ENCODE measurements around the gene PIK3CD. TPM values are rescaled to one million over a fixed set of nuclear protein-coding genes. Genes with fewer than 3 reads are reported as not detected.

Gene PIK3CD
- total RNA-seq, 1 donor = 3.0 TPM

DNA sequence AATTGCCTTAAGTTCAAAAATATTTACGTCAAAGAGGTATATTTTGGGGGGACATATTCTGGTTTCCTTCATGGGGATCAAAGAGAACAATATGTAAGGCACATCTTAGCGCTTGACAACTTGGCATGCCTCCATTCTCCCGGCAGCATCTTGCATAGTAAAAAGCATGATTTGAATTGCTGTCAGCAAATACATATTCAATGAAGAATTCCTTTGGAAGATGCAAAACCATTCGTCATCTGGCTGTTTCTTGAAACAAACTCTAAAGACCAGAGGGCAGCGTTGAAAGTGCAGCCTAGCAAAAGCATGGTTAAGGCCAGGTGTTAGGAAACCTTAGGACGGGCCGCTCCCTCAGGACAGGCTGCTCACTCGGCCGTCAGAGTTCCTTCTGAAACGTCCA, 3.4 kb upstream of the PIK3CD start:
- no peak for DNase-seq (ENCODE audit: low read depth)
- TF ChIP-seq, protein P1, sequence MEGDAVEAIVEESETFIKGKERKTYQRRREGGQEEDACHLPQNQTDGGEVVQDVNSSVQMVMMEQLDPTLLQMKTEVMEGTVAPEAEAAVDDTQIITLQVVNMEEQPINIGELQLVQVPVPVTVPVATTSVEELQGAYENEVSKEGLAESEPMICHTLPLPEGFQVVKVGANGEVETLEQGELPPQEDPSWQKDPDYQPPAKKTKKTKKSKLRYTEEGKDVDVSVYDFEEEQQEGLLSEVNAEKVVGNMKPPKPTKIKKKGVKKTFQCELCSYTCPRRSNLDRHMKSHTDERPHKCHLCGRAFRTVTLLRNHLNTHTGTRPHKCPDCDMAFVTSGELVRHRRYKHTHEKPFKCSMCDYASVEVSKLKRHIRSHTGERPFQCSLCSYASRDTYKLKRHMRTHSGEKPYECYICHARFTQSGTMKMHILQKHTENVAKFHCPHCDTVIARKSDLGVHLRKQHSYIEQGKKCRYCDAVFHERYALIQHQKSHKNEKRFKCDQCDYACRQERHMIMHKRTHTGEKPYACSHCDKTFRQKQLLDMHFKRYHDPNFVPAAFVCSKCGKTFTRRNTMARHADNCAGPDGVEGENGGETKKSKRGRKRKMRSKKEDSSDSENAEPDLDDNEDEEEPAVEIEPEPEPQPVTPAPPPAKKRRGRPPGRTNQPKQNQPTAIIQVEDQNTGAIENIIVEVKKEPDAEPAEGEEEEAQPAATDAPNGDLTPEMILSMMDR (IDR thresholded peaks at IDR 0.05; ENCODE audit: insufficient read depth, low read length) = no peak
- H3K4me3 ChIP-seq (ENCODE audit: low read depth, low read length) = no peak overlapping the region

DNA sequence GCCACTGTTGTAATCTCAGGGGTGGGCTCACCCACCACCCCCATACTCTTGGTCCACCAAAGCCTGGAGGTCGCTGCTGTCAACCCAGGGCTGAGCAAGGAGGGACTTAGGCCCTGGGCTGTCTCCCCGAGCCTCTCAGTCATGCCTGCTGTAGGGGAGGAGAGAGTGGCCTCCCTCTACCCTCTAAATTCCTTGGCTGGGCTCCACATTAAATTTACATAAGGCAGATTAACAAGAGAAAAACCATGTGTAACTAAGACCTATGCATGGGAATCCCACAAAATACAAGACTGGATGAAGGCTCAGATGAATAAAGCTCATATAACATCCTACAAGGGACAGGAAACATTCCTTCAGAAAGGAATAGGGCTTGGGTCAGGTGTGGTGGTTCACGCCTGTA, 1.8 kb upstream of the PIK3CD start:
- TF ChIP-seq, protein P1 (IDR thresholded peaks at IDR 0.05; ENCODE audit: insufficient read depth, low read length) = no peak
- H3K4me3 ChIP-seq (ENCODE audit: low read depth, low read length) = no peak overlapping the region
- no peak for DNase-seq (ENCODE audit: low read depth)

DNA sequence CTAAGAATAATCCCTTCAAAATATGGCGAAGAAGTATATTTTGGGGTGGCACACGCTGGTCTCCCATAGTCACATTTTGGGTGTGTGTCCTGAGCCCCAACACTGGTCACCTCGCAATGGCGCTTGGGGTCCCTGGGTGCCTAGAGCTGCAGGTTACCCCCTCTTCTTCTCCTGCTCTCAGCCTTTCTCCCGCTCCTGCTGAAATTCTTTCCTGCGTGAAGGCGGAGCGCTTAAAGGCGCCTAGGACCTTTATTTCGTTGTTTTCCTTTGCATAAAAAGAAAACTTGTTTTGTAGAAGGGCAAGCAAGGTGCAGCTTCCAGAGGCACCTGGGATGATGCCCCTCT, 339 bp upstream of the PIK3CD start:
- no peak for DNase-seq (ENCODE audit: low read depth)
- TF ChIP-seq, protein P1 (IDR thresholded peaks at IDR 0.05; ENCODE audit: insufficient read depth, low read length) = no peak
- H3K4me3 ChIP-seq (ENCODE audit: low read depth, low read length) = peak overlapping the region; percentile 18

DNA sequence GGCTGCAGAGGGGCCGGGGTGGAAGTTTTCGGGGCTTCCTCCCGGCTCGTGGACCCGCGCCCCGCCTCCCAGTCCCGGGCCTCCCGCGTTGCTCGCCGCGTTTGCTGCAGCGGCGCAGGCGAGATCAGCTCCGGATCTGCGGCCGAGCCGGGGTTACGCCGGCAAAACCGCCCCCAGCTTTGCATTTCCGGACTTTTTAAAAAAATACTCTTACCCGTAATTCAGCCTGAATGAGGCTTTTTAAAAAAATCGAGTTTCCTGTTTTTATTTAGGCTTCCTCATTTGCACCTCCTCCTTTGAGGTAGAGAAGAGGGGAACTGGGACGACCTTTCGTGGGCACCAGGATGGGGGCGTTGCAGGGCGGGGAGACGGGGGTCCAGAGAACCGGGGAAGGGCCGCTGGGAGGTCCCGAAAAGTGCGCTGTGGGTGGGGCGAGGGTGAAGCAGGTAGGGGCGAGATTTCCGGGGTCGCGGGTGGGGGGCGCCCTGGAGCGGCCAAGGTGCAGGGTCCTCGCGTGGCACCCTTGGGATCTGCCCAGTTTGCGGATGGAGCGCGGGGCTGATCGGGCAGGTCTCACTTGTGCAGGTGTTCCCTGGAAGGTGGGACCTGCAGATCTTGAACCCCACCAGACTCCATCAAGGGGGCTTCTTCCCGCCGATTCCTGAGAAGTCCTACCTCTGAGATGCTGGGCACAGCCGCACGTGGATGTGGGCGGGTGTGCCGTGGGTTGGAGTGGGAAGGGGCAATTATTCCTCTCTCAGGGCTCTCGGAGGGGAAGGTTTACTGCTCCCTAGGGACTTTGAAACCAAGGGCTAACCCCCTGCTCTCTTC, 1.1 kb downstream of the PIK3CD start:
- peak overlapping the region; percentile 44 for H3K4me3 ChIP-seq (ENCODE audit: low read depth, low read length)
- TF ChIP-seq, protein P1 (IDR thresholded peaks at IDR 0.05; ENCODE audit: insufficient read depth, low read length) = no peak
- no peak for DNase-seq (ENCODE audit: low read depth)

DNA sequence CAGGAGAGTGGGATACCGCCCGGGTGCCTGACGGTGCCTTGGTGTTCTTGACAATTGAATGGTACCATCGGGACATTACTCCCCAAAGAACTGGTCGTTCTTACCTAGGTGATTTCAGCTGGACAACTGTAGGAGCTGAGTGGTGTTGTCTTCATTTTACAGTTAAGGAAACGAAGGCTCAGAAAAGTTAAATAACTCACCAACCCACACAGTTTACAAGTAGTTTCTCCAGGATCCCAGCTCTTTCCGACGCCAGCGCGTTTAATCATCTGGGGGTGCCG, 1.6 kb downstream of the PIK3CD start:
- no peak overlapping the region for H3K4me3 ChIP-seq (ENCODE audit: low read depth, low read length)
- TF ChIP-seq, protein P1 (IDR thresholded peaks at IDR 0.05; ENCODE audit: insufficient read depth, low read length) = no peak
- no peak for DNase-seq (ENCODE audit: low read depth)

DNA sequence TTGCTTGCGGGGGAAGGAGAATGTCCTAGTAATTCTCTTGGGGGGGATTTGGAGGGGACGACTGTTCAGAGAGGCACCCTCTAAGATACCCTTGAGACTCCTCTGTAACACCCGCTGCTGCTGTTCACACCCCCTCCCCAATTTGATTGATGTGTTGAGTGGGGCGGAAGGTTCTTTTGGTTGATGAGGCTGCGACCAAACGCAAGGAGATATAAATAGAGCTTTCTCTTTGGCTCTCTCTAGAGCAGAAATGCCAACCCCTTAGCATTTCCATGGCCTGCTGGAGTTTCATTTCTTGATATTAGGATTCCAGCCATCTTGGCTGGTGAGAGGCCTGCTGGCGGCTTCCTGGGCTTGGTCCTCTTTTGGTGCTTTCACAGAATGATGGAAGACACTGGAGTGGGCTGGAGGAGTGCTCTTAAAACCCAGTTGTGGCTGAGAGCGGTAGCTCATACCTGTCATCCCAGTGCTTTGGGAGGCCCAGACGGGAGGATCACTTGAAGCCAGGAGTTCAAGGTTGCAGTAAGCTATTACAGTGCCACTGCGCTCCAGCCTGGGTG, 2.0 kb downstream of the PIK3CD start:
- no peak overlapping the region for H3K4me3 ChIP-seq (ENCODE audit: low read depth, low read length)
- no peak for DNase-seq (ENCODE audit: low read depth)
- TF ChIP-seq, protein P1 (IDR thresholded peaks at IDR 0.05; ENCODE audit: insufficient read depth, low read length) = no peak
